CD14-positive monocyte (primary cell): ENCODE results near the gene CLCA1. TPM values are rescaled to one million over a fixed set of nuclear protein-coding genes. Genes with fewer than 3 reads are reported as not detected.

ENCODE experiments used
- DNase-seq, 3 donors: peaks; one replicate each; pipeline ENCODE4 v3.0.0-alpha.2; 2011 to 2022
- H2AFZ ChIP-seq: 2 replicates; pipeline ENCODE4 v1.6.0; 2012; ENCODE audit warnings: mild to moderate bottlenecking, low read depth, low read length, inconsistent platforms; ENCODE audit not compliant: insufficient read depth, poor library complexity, severe bottlenecking
- H3K27ac ChIP-seq, 2 donors: 1 replicate in 1 of 2; 2 replicates in 1 of 2; pipeline ENCODE4 v1.5.1; 2012 to 2013; ENCODE audit warnings: low read length in 2 of 2, control low read depth in 1 of 2, inconsistent platforms in 1 of 2, low read depth in 1 of 2, mild to moderate bottlenecking in 1 of 2
- H3K27me3 ChIP-seq, 2 donors: one replicate each; pipeline versions ENCODE4 v1.6.0 to v1.6.1; 2011 to 2013; ENCODE audit warnings: low read length in 2 of 2; ENCODE audit not compliant: control insufficient read depth in 2 of 2, insufficient read depth in 2 of 2
- H3K36me3 ChIP-seq, 2 donors: replicated peaks in 1 of 2; 1 replicate in 1 of 2; 2 replicates in 1 of 2; pipeline versions ENCODE4 v1.5.1 to v1.6.1; 2012 to 2013; ENCODE audit warnings: low read length in 2 of 2, control low read depth in 1 of 2, inconsistent platforms in 1 of 2, mild to moderate bottlenecking in 1 of 2; ENCODE audit not compliant: insufficient read depth in 2 of 2, control insufficient read depth in 1 of 2
- H3K4me1 ChIP-seq, 2 donors: 1 replicate in 1 of 2; 2 replicates in 1 of 2; pipeline versions ENCODE4 v1.5.1 to v1.6.1; 2012 to 2013; ENCODE audit warnings: low read length in 2 of 2, control low read depth in 1 of 2, inconsistent platforms in 1 of 2, mild to moderate bottlenecking in 1 of 2, moderate library complexity in 1 of 2; ENCODE audit not compliant: insufficient read depth in 2 of 2, control insufficient read depth in 1 of 2
- H3K4me2 ChIP-seq: replicated peaks from 2 replicates; pipeline ENCODE3; 2012; ENCODE audit warnings: low read length, moderate library complexity, mild to moderate bottlenecking; ENCODE audit not compliant: poor library complexity, severe bottlenecking; ENCODE audit errors: extremely low read depth
- H3K4me3 ChIP-seq, 3 experiments: fragments of 200-600 bp in 1 of 3; sonication (generic) in 1 of 3; replicated peaks in 1 of 3; 1 replicate in 2 of 3; 2 replicates in 1 of 3; pipeline ENCODE4 v1.5.1; 2011 to 2013; ENCODE audit warnings: low read length in 3 of 3, mild to moderate bottlenecking in 3 of 3, control low read depth in 2 of 3, low read depth in 2 of 3, inconsistent platforms in 1 of 3, moderate library complexity in 1 of 3
- H3K79me2 ChIP-seq: 2 replicates; pipeline ENCODE4 v1.6.0; 2012; ENCODE audit warnings: mild to moderate bottlenecking, control low read depth, inconsistent platforms, low read length, moderate library complexity; ENCODE audit not compliant: insufficient read depth
- H3K9ac ChIP-seq: 2 replicates; pipeline ENCODE4 v1.6.0; 2017; ENCODE audit warnings: low read length, mild to moderate bottlenecking; ENCODE audit not compliant: insufficient read depth, poor library complexity, severe bottlenecking
- H3K9me3 ChIP-seq, 2 donors: replicated peaks in 1 of 2; 1 replicate in 1 of 2; 2 replicates in 1 of 2; pipeline versions ENCODE4 v1.5.1 to v1.6.1; 2012 to 2013; ENCODE audit warnings: low read length in 2 of 2, control low read depth in 1 of 2; ENCODE audit not compliant: control insufficient read depth in 1 of 2, insufficient read depth in 1 of 2
- H4K20me1 ChIP-seq: 2 replicates; pipeline ENCODE4 v1.6.0; 2012; ENCODE audit warnings: mild to moderate bottlenecking, low read length, control low read depth, moderate library complexity; ENCODE audit not compliant: insufficient read depth
- H3K27ac Mint-ChIP-seq, 7 donors: one replicate each; pipeline ENCODE4 v1.8.0; 2020; ENCODE audit warnings: mild to moderate bottlenecking in 7 of 7, mixed read lengths in 7 of 7, moderate library complexity in 6 of 7, inconsistent platforms in 2 of 7
- H3K27me3 Mint-ChIP-seq, 3 donors: one replicate each; pipeline ENCODE4 v1.8.0; 2021 to 2022; ENCODE audit warnings: low read depth in 3 of 3, mild to moderate bottlenecking in 3 of 3, mixed read lengths in 3 of 3, moderate library complexity in 3 of 3, inconsistent platforms in 1 of 3
- H3K36me3 Mint-ChIP-seq, 2 donors: one replicate each; pipeline ENCODE4 v1.8.0; 2020; ENCODE audit warnings: mixed read lengths in 2 of 2, inconsistent platforms in 1 of 2, mild to moderate bottlenecking in 1 of 2
- H3K4me1 Mint-ChIP-seq: one replicate; pipeline ENCODE4 v1.8.0; 2020; ENCODE audit warnings: mild to moderate bottlenecking, mixed read lengths
- H3K4me3 Mint-ChIP-seq, 2 donors: one replicate each; pipeline ENCODE4 v1.8.0; 2020; ENCODE audit warnings: mild to moderate bottlenecking in 2 of 2, mixed read lengths in 2 of 2, moderate library complexity in 1 of 2
- H3K9me3 Mint-ChIP-seq, 7 donors: one replicate each; pipeline ENCODE4 v1.8.0; 2020 to 2022; ENCODE audit warnings: mixed read lengths in 7 of 7, mild to moderate bottlenecking in 6 of 7, moderate library complexity in 6 of 7, inconsistent platforms in 2 of 7
- CTCF ChIP-seq: fragments of 200-600 bp; IDR thresholded peaks from one replicate; pipeline ENCODE4 v1.8.0; 2022; ENCODE audit warnings: antibody characterized with exemption, mild to moderate bottlenecking
- WGBS: methylation state at CpG from one replicate; pipeline ENCODE4 v1.1.5; 2013; ENCODE audit warnings: missing lambda C conversion rate; ENCODE audit not compliant: insufficient coverage; 5-methylcytosine and 5-hydroxymethylcytosine counted together
- intact Hi-C, 2 donors: fragments of 100-400 bp; cut with micrococcal nuclease; formaldehyde crosslinking; loops; one replicate each; pipeline versions ENCODE4 v1.15.0 to v1.15.1; 2023
- polyA plus RNA-seq, 3 donors: library from polyadenylated mRNA; depleted of rRNA in 1 of 3; unstranded in 2 of 3; stranded (reverse) in 1 of 3; fragments of 300-500 nt in 2 of 3; fragments of >200 nt in 1 of 3; fragmentation: Illumina TruSeq in 2 of 3; gene quantifications; 1 replicate in 2 of 3; 2 replicates in 1 of 3; pipeline ENCODE4 v1.2.3, GENCODE V29; 2012 to 2021

The CLCA1 gene
- polyA plus RNA-seq, 3 donors, result not detected

- Histone ChIP-seq H3K4me2 (no peak overlapping the region), H3K9me3 (no peaks in the 10 kb centered on the region), H3K36me3 (no peaks in the 10 kb centered on the region), H3K9ac (no peak overlapping the region), H3K79me2 (no peaks in the 10 kb centered on the region), H3K27me3 (no peaks in the 10 kb centered on the region), H2AFZ (no peak overlapping the region), H4K20me1 (no peaks in the 10 kb centered on the region), H3K4me3 (no peak overlapping the region), H3K27ac (no peak overlapping the region), H3K4me1 (no peaks in the 10 kb centered on the region)
- intact Hi-C loops, result no loop called here
- H3K36me3 Mint-ChIP-seq, result no peaks in the 10 kb centered on the region
- DNase-seq, result no peak
- no peak overlapping the region for H3K27ac Mint-ChIP-seq
- WGBS, result 60% methylated on average over 1 of the region's 1 CpG
- no peaks in the 10 kb centered on the region for H3K4me1 Mint-ChIP-seq
- no peaks in the 10 kb centered on the region for H3K27me3 Mint-ChIP-seq
- no peak for TF ChIP-seq CTCF
- H3K4me3 Mint-ChIP-seq, result no peak overlapping the region
- H3K9me3 Mint-ChIP-seq, result no peaks in the 10 kb centered on the region
These were observed 48.6 kb downstream of the CLCA1 start for GRCh38 chr1:86517336-86517735.

- H3K9ac ChIP-seq, result no peak overlapping the region
- no peaks in the 10 kb centered on the region for H3K27me3 Mint-ChIP-seq
- no peaks in the 10 kb centered on the region for H3K79me2 ChIP-seq
- no peak overlapping the region for H3K4me3 ChIP-seq
- H3K4me1 ChIP-seq, result no peaks in the 10 kb centered on the region
- H2AFZ ChIP-seq, result no peak overlapping the region
- no peak overlapping the region for H3K4me3 Mint-ChIP-seq
- H3K36me3 Mint-ChIP-seq, result no peaks in the 10 kb centered on the region
- no peaks in the 10 kb centered on the region for H3K4me1 Mint-ChIP-seq
- no peaks in the 10 kb centered on the region for H3K27me3 ChIP-seq
- TF ChIP-seq CTCF, result no peak
- no peak overlapping the region for H3K4me2 ChIP-seq
- no peaks in the 10 kb centered on the region for H3K36me3 ChIP-seq
- 100% methylated on average over 1 of the region's 4 CpGs for whole genome bisulfite sequencing
- no peak overlapping the region for H3K27ac Mint-ChIP-seq
- no peak for DNase-seq
- no peaks in the 10 kb centered on the region for H4K20me1 ChIP-seq
- intact Hi-C loops, result no loop called here
- peaks cover 7 to 9% of the 10 kb centered on the region in 2 donors for H3K9me3 ChIP-seq
- H3K9me3 Mint-ChIP-seq, result peaks cover 2 to 12% (median 5%) of the 10 kb centered on the region in 7 donors
- H3K27ac ChIP-seq, result no peak overlapping the region
These were observed 52.2 kb downstream of the CLCA1 start for GRCh38 chr1:86520789-86521521.
